H1 (cell line): ENCODE data around the gene GPR179. TPM values are rescaled to one million over a fixed set of nuclear protein-coding genes. Genes with fewer than 3 reads are reported as not detected.
A peak's percentile ranks its signal among the peaks of the same experiment; 100 is the strongest.

ENCODE experiments used
- BCL11A ChIP-seq, 2 experiments: IDR thresholded peaks; one replicate each; pipeline ENCODE4 v1.6.1; 2011; ENCODE audit warnings: low read depth in 2 of 2, low read length in 2 of 2, mild to moderate bottlenecking in 2 of 2
- BRCA1 ChIP-seq: IDR thresholded peaks from 2 replicates; pipeline ENCODE4 v1.6.1; 2012; ENCODE audit warnings: low read depth, low read length, improper control_type of control experiment
- CBX5 ChIP-seq: fragments of 300-800, 300-1000 bp; sonication (generic); IDR thresholded peaks from 2 replicates; pipeline ENCODE4 v1.7.1; 2016; ENCODE audit warnings: antibody characterized with exemption, low read length, low read depth
- CHD1 ChIP-seq: IDR thresholded peaks from 2 replicates; pipeline ENCODE4 v1.6.1; 2012; ENCODE audit warnings: low read depth, low read length, improper control_type of control experiment
- CTBP2 ChIP-seq: IDR thresholded peaks from 2 replicates; pipeline ENCODE4 v1.7.0; 2011; ENCODE audit warnings: borderline replicate concordance, mild to moderate bottlenecking, moderate library complexity, mixed read lengths, low read length; ENCODE audit not compliant: insufficient read depth, insufficient read length
- PHF8 ChIP-seq: fragments of 200-600 bp; sonication (generic); conservative IDR thresholded peaks from 2 replicates; pipeline ENCODE4 v1.7.1; 2012; ENCODE audit warnings: low read depth, mild to moderate bottlenecking, inconsistent platforms, low read length, moderate library complexity
- POLR2A ChIP-seq, 2 experiments: IDR thresholded peaks; 1 replicate in 1 of 2; 2 replicates in 1 of 2; pipeline ENCODE4 v1.6.1; 2011; ENCODE audit warnings: low read depth in 2 of 2, low read length in 2 of 2, mild to moderate bottlenecking in 2 of 2; ENCODE audit errors: control extremely low read depth in 1 of 2
- RAD21 ChIP-seq, 2 experiments: IDR thresholded peaks in 1 of 2; conservative IDR thresholded peaks in 1 of 2; 2 replicates each; pipeline ENCODE4 v1.6.1; 2011; ENCODE audit warnings: low read depth in 2 of 2, low read length in 2 of 2, improper control_type of control experiment in 1 of 2, inconsistent platforms in 1 of 2, mild to moderate bottlenecking in 1 of 2, moderate library complexity in 1 of 2
- SRF ChIP-seq: IDR thresholded peaks from 2 replicates; pipeline ENCODE4 v1.6.1; 2011; ENCODE audit warnings: mild to moderate bottlenecking, low read depth, low read length, moderate library complexity
- TAF7 ChIP-seq: optimal IDR thresholded peaks from 2 replicates; pipeline ENCODE3; 2011; ENCODE audit warnings: low read depth, mild to moderate bottlenecking, inconsistent platforms, low read length, moderate library complexity, borderline replicate concordance
- USF2 ChIP-seq: IDR thresholded peaks from 2 replicates; pipeline ENCODE4 v1.6.1; 2011; ENCODE audit warnings: low read length, improper control_type of control experiment
- ZNF274 ChIP-seq: IDR thresholded peaks from 2 replicates; pipeline ENCODE4 v1.7.0; 2012; ENCODE audit warnings: low read length, borderline replicate concordance; ENCODE audit errors: extremely low read depth
- polyA plus RNA-seq, 7 experiments: library from polyadenylated mRNA; depleted of rRNA in 3 of 7; stranded (reverse) in 5 of 7; unstranded in 2 of 7; fragments of >200 nt in 5 of 7; fragments of 200-250 nt in 2 of 7; gene quantifications; 1 replicate in 5 of 7; 2 replicates in 1 of 7; 4 replicates in 1 of 7; pipeline versions ENCODE4 v1.2.1 to v1.2.3, GENCODE V29; 2011 to 2013; ENCODE audit warnings: missing spikeins in 2 of 7, mixed read lengths in 2 of 7
- total RNA-seq: library from RNA; stranded (reverse); fragmentation: NEBNext Ultra II Directional; extraction: Animal tissue kit (Norgen Biotek cat#: 25700); gene quantifications from 2 replicates; pipeline ENCODE4 v1.2.1, GENCODE V29; 2021

Gene GPR179
- total and polyA plus RNA-seq, 2 of the 8 experiments (the other 6 are each of a cell fraction or from before 2014, with no cell fraction given) = 0.02 to 0.07 TPM

DNA sequence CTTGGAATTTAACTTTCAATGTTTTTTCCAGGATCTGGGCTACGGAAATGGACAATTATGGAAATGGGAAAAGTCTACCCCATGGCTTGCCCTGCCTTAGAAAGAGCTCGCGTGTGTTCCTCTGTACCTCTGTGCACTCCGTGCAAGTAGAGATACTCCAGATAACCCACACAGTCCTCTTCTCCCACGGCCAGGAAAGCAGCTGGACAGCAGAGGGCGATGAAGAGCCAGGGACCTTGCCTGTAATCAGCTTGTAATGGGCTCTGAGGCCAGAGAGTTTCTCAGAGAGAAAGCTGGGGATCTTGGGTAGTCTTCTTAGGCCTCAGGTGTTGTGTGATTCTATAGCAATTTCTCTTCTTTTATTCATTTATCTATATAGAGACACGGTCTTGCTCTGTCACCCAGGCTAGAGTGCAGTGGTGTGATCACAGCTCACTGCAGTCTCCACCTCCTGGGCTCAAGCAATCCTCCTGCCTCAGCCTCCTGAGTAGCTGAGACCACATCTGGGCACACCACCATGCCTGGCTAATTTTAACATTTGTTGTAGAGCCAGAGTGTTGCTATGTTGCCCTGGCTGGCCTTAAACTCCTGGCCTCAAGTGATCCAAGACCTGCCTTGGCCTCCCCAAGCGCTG lies 5.5 kb upstream of the GPR179 start (continued):
- TF ChIP-seq SRF = no peak
- no peak for TF ChIP-seq CBX5
- TF ChIP-seq RAD21 (IDR thresholded peaks at IDR 0.05 in 1 of 2, conservative IDR thresholded peaks at IDR 0.05 in 1 of 2; ENCODE audit: low read depth in 2 of 2, low read length in 2 of 2) = peak; percentile 79 to 88
- TF ChIP-seq USF2 = no peak
- TF ChIP-seq BCL11A (IDR thresholded peaks at IDR 0.05; ENCODE audit: low read depth in 2 of 2, low read length in 2 of 2) = no peak
- no peak for TF ChIP-seq POLR2A (IDR thresholded peaks at IDR 0.05; ENCODE audit: control extremely low read depth in 1 of 2, low read depth in 2 of 2, low read length in 2 of 2)
- no peak for TF ChIP-seq PHF8
- no peak for TF ChIP-seq CHD1
- no peak for TF ChIP-seq TAF7
- no peak for TF ChIP-seq CTBP2
- no peak for TF ChIP-seq ZNF274
- TF ChIP-seq BRCA1 = no peak
- TF ChIP-seq, all 59 proteins: peak for 6
